GM18868 (cell line): ENCODE data around the gene PCDHGA7.
"Not testable (repeated sequence)": the region's sequence is repeated elsewhere in the genome, so short reads cannot be mapped to it uniquely, and the experiment has no call there.

ENCODE experiments used
- ATAC-seq: cut with Tn5 transposase; IDR thresholded peaks from one replicate; pipeline ENCODE4 v1.9.1; 2021; ENCODE audit warnings: mild to moderate bottlenecking, moderate library complexity; ENCODE audit not compliant: unreplicated experiment

PCDHGA7 gene

DNA sequence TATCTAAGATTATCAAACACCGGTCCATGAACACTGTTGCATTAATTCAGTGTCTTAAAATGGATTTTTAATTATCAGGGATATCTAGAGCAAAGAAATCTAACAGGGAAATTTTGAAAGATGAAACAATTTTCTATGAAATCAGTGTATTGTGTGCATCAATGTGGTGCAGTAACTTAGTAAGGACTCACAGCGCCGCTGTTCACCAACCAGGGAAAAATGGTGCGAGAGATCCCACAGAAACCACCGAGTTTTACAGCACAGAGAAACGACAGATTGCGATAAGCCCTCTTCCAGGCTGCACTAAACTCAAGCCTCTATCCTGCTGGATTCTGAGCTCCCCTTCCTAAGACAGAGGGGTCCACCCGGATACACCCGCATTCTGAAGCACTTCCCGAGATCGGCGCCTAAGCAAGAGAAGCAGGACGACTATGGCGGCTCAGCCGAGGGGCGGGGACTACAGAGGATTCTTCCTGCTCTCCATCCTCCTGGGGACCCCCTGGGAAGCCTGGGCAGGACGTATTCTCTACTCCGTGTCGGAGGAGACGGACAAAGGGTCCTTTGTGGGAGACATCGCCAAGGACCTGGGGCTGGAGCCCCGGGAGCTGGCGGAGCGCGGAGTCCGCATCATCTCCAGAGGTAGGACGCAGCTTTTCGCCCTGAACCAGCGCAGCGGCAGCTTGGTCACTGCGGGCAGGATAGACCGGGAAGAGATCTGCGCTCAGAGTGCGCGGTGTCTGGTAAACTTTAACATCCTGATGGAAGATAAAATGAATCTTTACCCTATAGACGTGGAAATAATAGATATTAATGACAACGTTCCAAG is at the start of gene PCDHGA7:
Gene PCDHGA7 (plus strand): TSS at position 274 of the 826 bp plus-strand sequence. CDS start 158 bp downstream, at position 432.
- ATAC-seq: peak; percentile 83

DNA sequence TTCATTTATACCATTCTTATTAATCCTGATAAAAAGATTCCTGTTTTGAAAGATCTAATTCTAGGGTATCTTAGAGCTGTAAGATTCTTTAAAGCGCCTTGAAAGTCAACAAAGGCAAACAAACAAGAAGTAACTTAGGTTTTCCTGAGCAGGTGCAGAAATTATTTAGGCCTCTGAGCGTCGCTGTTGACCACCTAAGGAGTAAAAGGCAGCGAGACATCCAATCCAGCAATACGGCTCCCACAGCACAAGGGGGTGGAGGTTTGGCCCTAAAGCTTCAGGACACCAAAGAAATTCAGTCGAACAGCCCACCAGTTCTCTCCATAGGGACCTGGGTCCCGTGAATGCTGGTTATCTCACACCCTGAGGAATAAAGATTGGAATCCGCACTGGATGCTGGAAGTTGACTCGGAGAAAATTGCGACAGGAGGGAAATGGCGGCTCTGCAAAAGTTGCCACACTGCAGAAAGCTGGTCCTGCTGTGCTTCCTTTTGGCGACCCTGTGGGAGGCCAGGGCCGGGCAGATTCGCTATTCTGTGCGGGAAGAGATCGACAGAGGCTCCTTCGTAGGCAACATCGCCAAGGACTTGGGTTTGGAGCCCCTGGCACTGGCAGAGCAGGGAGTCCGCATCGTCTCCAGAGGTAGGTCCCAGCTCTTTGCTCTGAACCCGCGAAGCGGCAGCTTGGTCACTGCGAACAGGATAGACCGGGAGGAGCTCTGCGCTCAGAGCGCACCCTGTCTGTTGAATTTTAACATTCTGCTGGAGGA is 43.8 kb upstream of the PCDHGA7 start, which contains the start of gene PCDHGA2:
Gene PCDHGA2 (plus strand): TSS at position 223 of the 769 bp plus-strand sequence.
- peak; percentile 94 for ATAC-seq

DNA sequence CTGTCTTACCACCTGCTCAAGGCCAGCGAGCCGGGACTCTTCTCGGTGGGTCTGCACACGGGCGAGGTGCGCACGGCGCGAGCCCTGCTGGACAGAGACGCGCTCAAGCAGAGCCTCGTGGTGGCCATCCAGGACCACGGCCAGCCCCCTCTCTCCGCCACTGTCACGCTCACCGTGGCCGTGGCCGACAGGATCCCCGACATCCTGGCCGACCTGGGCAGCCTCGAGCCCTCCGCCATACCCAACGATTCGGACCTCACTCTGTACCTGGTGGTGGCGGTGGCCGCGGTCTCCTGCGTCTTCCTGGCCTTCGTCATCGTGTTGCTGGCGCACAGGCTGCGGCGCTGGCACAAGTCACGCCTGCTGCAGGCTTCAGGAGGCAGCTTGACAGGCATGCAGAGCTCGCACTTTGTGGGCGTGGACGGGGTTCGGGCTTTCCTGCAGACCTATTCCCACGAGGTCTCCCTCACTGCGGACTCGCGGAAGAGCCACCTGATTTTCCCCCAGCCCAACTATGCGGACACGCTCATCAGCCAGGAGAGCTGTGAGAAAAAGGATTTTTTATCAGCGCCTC is 41.7 kb upstream of the PCDHGA7 start:
- not testable (repeated sequence) for ATAC-seq

GRCh38 chr5:141342773-141343172 is 39.8 kb upstream of the PCDHGA7 start:
- no peak for ATAC-seq

DNA sequence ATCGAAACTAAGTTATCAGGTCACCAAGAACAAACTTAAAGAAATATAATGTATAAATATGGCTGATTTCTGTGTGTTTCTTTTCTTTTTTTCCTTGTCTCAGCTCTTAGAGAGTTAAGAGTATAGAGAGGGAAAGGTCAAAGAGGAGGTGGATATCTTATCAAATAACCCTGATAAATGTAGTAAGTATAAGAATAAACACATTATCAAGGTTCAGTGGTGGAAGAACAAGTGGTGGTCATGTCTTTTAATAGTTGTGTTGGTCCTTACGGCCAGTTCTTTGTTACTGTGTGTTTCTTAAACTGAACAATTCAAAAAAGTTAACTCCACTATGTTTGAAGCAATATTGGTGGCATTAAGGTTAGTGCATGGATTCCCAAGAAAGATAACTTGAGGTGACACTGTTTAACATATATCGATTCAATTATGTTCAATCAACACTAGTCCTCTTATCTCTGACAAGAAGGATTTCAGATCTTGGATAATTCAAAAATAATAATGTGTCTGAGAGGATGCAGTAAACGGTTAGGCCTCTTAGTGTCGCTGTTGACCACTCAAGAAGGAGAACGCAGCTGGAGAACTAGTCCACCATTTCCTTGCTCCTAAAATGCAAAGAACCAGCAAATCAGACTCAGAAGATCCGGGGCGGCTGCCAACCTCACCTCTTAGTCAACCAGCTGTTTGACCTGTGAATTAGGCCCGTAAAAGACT is 39.1 kb upstream of the PCDHGA7 start, which contains the start of gene PCDHGA3:
Gene PCDHGA3 (plus strand): TSS at position 588 of the 711 bp plus-strand sequence. CDS start 205 bp downstream, outside the sequence.
- ATAC-seq: peak; percentile 79

DNA sequence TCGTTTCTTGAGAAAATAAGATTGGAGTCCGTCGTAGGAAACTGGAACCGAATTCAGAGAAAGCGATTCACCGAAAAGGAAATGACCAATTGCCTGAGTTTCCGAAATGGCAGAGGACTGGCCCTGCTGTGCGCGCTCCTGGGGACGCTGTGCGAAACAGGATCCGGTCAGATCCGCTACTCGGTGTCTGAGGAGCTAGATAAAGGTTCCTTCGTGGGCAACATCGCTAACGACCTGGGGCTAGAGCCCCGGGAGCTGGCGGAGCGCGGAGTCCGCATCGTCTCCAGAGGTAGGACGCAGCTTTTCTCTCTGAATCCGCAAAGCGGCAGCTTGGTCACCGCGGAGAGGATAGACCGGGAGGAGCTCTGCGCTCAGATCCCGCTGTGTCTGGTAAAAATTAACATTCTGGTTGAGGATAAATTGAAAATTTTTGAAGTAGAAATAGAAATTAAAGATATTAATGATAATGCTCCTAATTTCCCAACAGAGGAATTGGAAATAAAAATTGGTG is 38.5 kb upstream of the PCDHGA7 start:
- ATAC-seq: peak; percentile 67

DNA sequence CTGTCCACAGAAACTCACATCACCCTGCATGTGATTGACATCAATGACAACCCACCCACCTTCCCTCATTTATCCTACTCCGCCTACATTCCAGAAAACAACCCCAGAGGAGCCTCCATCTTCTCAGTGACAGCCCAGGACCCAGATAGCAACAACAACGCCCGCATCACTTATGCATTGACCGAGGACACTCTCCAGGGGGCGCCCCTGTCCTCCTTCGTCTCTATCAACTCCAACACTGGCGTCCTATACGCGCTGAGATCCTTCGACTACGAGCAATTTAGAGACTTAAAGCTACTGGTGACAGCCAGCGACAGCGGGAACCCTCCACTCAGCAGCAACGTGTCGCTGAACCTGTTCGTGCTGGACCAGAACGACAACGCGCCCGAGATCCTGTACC is 37.2 kb upstream of the PCDHGA7 start:
- no peak for ATAC-seq

- ATAC-seq: not testable (repeated sequence)
Measured at GRCh38 chr5:141346017-141346416, 36.5 kb upstream of the PCDHGA7 start.

DNA sequence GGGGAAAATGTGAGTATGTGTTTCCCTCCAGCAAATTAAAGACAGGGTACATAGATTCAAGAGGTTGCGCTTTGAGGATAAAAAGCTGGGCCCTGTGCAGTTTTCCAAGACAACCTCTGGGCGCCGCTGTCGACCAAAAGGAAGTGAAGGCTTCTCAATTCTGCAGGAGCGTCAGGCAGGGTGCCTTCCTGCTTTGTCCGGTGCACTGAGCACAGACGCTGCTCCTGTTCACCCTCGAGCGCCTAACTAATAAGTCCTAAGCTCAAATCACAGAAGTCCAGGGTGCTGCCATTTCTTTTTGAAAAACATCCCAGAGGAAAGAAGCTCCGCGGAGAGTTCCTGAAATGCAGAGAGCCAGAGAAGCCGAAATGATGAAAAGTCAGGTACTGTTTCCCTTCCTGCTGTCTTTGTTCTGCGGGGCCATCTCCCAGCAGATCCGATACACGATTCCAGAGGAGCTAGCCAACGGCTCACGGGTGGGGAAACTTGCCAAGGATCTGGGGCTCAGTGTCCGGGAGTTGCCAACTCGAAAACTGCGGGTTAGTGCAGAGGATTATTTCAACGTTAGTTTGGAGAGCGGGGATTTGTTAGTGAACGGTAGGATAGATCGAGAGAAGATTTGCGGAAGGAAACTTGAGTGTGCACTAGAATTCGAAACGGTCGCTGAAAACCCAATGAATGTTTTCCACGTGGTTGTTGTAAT is 32.5 kb upstream of the PCDHGA7 start, which contains the start of gene PCDHGB1:
Gene PCDHGB1 (plus strand): TSS at position 183 of the 703 bp plus-strand sequence. CDS start 162 bp downstream, at position 345.
- ATAC-seq: peak; percentile 84

DNA sequence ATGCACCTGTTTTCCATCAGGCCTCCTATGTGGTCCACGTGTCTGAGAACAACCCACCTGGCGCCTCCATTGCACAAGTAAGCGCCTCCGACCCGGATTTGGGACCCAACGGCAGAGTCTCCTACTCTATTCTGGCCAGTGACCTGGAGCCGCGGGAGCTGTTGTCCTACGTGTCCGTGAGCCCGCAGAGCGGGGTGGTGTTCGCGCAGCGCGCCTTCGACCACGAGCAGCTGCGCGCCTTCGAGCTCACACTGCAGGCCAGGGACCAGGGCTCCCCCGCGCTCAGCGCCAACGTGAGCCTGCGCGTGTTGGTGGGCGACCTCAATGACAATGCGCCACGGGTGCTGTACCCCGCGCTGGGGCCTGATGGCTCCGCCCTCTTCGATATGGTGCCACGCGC is 31.0 kb upstream of the PCDHGA7 start:
- ATAC-seq: no peak

- ATAC-seq: peak; percentile 37
Measured at GRCh38 chr5:141354900-141355469, 27.6 kb upstream of the PCDHGA7 start, which contains the start of gene PCDHGA4. TSS of gene PCDHGA4 (plus strand) at chr5:141355021. CDS start at chr5:141355108, 87 bp downstream.

DNA sequence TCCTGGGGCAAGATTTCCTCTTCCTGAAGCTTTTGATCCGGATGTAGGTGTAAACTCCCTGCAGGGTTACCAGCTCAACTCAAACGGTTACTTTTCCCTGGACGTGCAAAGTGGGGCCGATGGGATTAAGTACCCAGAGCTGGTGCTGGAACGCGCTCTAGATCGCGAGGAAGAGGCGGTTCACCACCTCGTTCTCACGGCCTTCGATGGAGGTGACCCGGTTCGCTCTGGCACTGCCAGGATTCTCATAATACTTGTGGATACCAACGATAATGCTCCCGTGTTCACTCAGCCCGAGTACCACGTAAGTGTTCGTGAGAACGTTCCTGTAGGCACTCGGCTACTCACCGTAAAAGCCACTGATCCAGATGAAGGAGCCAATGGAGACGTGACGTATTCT is 26.9 kb upstream of the PCDHGA7 start:
- ATAC-seq: no peak

GRCh38 chr5:141356133-141356532 is 26.4 kb upstream of the PCDHGA7 start:
- no peak for ATAC-seq

DNA sequence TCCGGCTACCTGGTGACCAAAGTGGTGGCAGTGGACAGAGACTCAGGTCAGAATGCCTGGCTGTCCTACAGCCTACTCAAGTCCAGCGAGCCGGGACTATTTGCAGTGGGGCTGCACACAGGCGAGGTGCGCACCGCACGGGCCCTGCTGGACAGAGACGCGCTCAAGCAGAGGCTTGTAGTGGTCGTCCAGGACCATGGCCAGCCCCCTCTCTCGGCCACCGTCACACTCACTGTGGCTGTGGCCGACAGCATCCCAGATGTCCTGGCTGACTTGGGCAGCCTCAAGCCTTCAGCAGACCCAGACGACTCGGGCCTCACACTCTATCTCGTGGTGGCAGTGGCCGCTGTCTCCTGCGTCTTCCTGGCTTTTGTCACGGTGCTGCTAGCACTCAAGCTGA is 25.6 kb upstream of the PCDHGA7 start:
- ATAC-seq: no peak

GRCh38 chr5:141359790-141360426 is 22.6 kb upstream of the PCDHGA7 start, which contains the start of gene PCDHGB2:
TSS of gene PCDHGB2 (plus strand) at chr5:141359994. CDS start at chr5:141360136, 142 bp downstream.
- ATAC-seq: peak; percentile 79

DNA sequence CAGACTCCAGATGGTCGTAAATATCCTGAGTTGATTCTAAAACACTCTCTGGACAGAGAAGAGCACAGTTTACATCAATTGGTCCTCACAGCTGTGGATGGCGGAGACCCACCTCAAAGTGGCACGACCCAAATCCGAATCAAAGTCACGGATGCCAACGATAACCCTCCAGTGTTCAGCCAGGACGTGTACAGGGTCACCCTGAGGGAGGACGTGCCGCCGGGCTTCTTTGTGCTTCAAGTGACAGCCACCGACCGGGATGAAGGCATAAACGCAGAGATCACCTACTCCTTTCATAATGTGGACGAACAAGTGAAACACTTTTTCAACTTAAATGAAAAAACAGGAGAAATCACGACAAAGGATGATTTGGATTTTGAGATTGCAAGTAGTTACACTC is 21.9 kb upstream of the PCDHGA7 start:
- no peak for ATAC-seq

- ATAC-seq: no peak
Measured at GRCh38 chr5:141362719-141363118, 19.8 kb upstream of the PCDHGA7 start.

DNA sequence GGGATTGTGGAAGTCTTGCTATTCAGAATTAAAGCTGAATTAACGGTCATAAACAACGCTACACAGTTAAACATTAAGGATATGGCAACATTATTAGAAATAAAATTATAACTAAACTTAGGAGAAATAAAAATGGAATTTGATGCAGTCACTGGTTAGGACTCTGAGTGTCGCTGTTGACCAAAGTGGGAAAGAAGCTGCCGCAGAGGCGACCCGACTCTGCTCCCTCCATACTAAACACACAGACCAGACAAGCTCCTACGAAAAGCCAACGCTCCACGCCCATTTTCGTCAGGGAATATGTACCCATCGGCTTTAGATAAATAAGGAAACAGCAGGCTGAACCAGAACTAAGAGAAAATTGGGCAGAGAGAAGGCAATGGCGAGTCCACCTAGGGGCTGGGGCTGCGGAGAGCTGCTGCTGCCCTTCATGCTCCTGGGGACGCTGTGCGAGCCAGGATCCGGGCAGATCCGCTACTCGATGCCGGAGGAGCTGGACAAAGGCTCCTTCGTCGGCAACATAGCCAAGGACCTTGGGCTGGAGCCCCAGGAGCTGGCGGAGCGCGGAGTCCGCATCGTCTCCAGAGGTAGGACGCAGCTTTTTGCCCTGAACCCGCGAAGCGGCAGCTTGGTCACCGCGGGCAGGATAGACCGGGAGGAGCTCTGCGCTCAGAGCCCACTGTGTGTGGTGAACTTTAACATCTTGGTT is 18.4 kb upstream of the PCDHGA7 start, which contains the start of gene PCDHGA5:
Gene PCDHGA5 (plus strand): TSS at position 211 of the 709 bp plus-strand sequence. CDS start 169 bp downstream, at position 380.
- ATAC-seq: no peak
